GM12865 (cell line): ENCODE results near the gene DUSP5.

ENCODE experiments used
- DNase-seq: peaks from one replicate; pipeline ENCODE4 v3.0.0; 2010; ENCODE audit warnings: low read depth
- H3K4me3 ChIP-seq: 2 replicates; pipeline ENCODE4 v1.5.1; 2011; ENCODE audit warnings: mild to moderate bottlenecking, low read depth, low read length, control low read depth
- CTCF ChIP-seq: IDR thresholded peaks from 2 replicates; pipeline ENCODE4 v1.5.1; 2011; ENCODE audit warnings: low read length, control low read depth, low read depth, inconsistent platforms; ENCODE audit not compliant: insufficient read depth; ENCODE audit errors: missing control alignments

The DUSP5 gene

GRCh38 chr10:110522365-110522988 lies 24.8 kb downstream of the DUSP5 start:
- DNase-seq = no peak
- TF ChIP-seq CTCF = no peak

GRCh38 chr10:110523736-110524135 lies 26.0 kb downstream of the DUSP5 start:
- no peak for DNase-seq
- H3K4me3 ChIP-seq = no peak overlapping the region
- no peak for TF ChIP-seq CTCF

More at GRCh38 chr10:110522365-110522988, 24.8 kb downstream of the DUSP5 start:
- H3K4me3 ChIP-seq = no peak overlapping the region

- DNase-seq = no peak
- no peak overlapping the region for H3K4me3 ChIP-seq
- no peak for TF ChIP-seq CTCF
These were observed 26.6 kb downstream of the DUSP5 start for GRCh38 chr10:110524179-110524858.

- no peak for DNase-seq
- TF ChIP-seq CTCF = no peak
These were observed 27.1 kb downstream of the DUSP5 start for GRCh38 chr10:110524859-110525232.

GRCh38 chr10:110525349-110526260 lies 27.9 kb downstream of the DUSP5 start:
- no peak for TF ChIP-seq CTCF
- no peak overlapping the region for H3K4me3 ChIP-seq
- DNase-seq = no peak

More at GRCh38 chr10:110524859-110525232, 27.1 kb downstream of the DUSP5 start:
- H3K4me3 ChIP-seq = no peak overlapping the region

- no peak for DNase-seq
- no peak overlapping the region for H3K4me3 ChIP-seq
- TF ChIP-seq CTCF = no peak
These were observed 30.0 kb downstream of the DUSP5 start for GRCh38 chr10:110527731-110528171.
